ENCODE measurements around the gene GPR153. TPM values are rescaled to one million over a fixed set of nuclear protein-coding genes. Genes with fewer than 3 reads are reported as not detected.

Gene GPR153
- polyA plus RNA-seq, 1 of the 3 experiments (the other 2 are of a cell fraction): 6.6 TPM

DNA sequence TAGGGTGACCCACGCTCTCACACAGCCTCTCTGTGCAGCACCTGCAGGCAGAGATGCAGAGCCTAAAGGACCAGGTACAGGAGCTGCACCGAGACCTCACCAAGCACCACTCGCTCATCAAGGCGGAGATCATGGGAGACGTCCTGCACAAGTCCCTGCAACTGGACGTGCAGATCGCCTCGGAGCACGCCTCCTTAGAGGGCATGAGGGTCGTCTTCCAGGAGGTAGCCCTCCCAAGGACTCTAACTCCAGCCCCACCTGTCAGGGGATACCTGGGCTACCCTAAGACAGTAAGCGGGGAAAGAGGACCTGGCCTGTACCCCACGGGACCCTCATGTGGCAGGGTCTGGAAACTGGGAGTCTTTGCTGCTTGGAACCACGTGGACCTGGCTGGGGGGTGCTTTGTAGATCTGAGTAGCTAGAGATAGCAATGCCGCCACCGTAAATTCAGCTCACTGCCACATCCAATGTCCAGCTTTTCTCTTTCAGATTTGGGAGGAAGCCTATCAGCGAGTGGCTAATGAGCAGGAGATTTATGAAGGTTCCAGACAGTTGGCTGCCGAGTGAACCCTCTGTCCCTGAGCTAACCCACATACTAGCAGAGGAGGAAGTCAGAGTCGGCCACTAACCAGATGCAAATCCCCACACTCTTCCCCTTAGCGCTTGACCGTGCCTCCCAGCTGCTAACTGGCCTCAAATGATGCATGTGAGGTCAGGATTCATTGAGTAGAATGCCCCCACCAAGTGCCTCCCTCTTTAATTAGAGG, 48.5 kb downstream of the GPR153 start:
- H3K36me3 ChIP-seq (replicated peaks in 1 of 2; ENCODE audit: control insufficient read depth in 1 of 2, insufficient read depth in 2 of 2, low read length in 1 of 2): peaks cover 0 to 11% of the 10 kb centered on the region in 2 experiments
- no peak overlapping the region for H3K4me3 ChIP-seq (ENCODE audit: low read depth in 2 of 2, low read length in 1 of 2)
- H3K9me2 ChIP-seq: no peaks in the 10 kb centered on the region
- H3F3A ChIP-seq (replicated peaks; ENCODE audit: insufficient read depth): no peaks in the 10 kb centered on the region
- ChIA-PET CTCF (interaction anchor here (0.5 to 1.0 kb wide), 3 partner anchors 13 to 368 kb away, joined by 3 read pairs; no protein-coding TSS in a partner anchor), POLR2A (no interaction called here)
- 94% methylated on average over 3 of the region's 20 CpGs for WGBS (ENCODE audit: low lambda C conversion rate)
- no peak for TF ChIP-seq GABPA (IDR thresholded peaks at IDR 0.05; ENCODE audit: low read depth)
- TF ChIP-seq GATA2 (CRISPR knock-in tag; IDR thresholded peaks at IDR 0.05): no peak
- TF ChIP-seq MEF2A (IDR thresholded peaks at IDR 0.05; ENCODE audit: borderline replicate concordance, low read depth): no peak
- TF ChIP-seq, protein P1, sequence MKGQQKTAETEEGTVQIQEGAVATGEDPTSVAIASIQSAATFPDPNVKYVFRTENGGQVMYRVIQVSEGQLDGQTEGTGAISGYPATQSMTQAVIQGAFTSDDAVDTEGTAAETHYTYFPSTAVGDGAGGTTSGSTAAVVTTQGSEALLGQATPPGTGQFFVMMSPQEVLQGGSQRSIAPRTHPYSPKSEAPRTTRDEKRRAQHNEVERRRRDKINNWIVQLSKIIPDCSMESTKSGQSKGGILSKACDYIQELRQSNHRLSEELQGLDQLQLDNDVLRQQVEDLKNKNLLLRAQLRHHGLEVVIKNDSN (IDR thresholded peaks at IDR 0.05; ENCODE audit: borderline replicate concordance, low read depth): no peak
- TF ChIP-seq NRF1 (IDR thresholded peaks at IDR 0.05; ENCODE audit: low read depth, low read length): no peak
- no peak for TF ChIP-seq FOSL2 (IDR thresholded peaks at IDR 0.05; ENCODE audit: borderline replicate concordance, low read depth)
- TF ChIP-seq EZH2phosphoT487 (IDR thresholded peaks at IDR 0.05; ENCODE audit: borderline replicate concordance, low read depth): no peak
- no peak for TF ChIP-seq RAD21 (IDR thresholded peaks at IDR 0.05; ENCODE audit: low read length)
- TF ChIP-seq RCOR1 (IDR thresholded peaks at IDR 0.05; ENCODE audit: low read length): no peak
- no peak for TF ChIP-seq YY1 (IDR thresholded peaks at IDR 0.05; ENCODE audit: low read depth)
- TF ChIP-seq, protein P2, sequence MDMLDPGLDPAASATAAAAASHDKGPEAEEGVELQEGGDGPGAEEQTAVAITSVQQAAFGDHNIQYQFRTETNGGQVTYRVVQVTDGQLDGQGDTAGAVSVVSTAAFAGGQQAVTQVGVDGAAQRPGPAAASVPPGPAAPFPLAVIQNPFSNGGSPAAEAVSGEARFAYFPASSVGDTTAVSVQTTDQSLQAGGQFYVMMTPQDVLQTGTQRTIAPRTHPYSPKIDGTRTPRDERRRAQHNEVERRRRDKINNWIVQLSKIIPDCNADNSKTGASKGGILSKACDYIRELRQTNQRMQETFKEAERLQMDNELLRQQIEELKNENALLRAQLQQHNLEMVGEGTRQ (IDR thresholded peaks at IDR 0.05; ENCODE audit: borderline replicate concordance, low read depth, low read length): no peak
- H3K27ac ChIP-seq (ENCODE audit: low read depth in 2 of 2, low read length in 1 of 2): no peak overlapping the region
- H3K4me2 ChIP-seq: no peak overlapping the region
- H3K79me2 ChIP-seq (ENCODE audit: insufficient read depth): no peaks in the 10 kb centered on the region
- H2AFZ ChIP-seq (ENCODE audit: low read depth): no peak overlapping the region
- no peaks in the 10 kb centered on the region for H3K9me3 ChIP-seq
- H3K9ac ChIP-seq: no peak overlapping the region
- peaks cover 0 to 18% of the 10 kb centered on the region in 2 experiments; a peak in 1 of 4 replicates for H3K4me1 ChIP-seq (ENCODE audit: control insufficient read depth in 1 of 2, insufficient read depth in 2 of 2, low read depth in 1 of 2, low read length in 1 of 2)
- H4K20me1 ChIP-seq (ENCODE audit: insufficient read depth): no peaks in the 10 kb centered on the region
- no peaks in the 10 kb centered on the region for H3K27me3 ChIP-seq (ENCODE audit: insufficient read depth)
- no peak for DNase-seq

GRCh38 chr1:6211731-6212130, 49.2 kb downstream of the GPR153 start:
- Histone ChIP-seq H3K4me1 (ENCODE audit: control insufficient read depth in 1 of 2, insufficient read depth in 2 of 2, low read depth in 1 of 2, low read length in 1 of 2) (peaks cover 0 to 18% of the 10 kb centered on the region in 2 experiments; a peak in 1 of 4 replicates), H3K4me3 (ENCODE audit: low read depth in 2 of 2, low read length in 1 of 2) (no peak overlapping the region), H3K9me3 (no peaks in the 10 kb centered on the region), H4K20me1 (ENCODE audit: insufficient read depth) (no peaks in the 10 kb centered on the region), H3K36me3 (replicated peaks in 1 of 2; ENCODE audit: control insufficient read depth in 1 of 2, insufficient read depth in 2 of 2, low read length in 1 of 2) (peaks cover 0 to 11% of the 10 kb centered on the region in 2 experiments), H3K27ac (ENCODE audit: low read depth in 2 of 2, low read length in 1 of 2) (no peak overlapping the region), H3F3A (replicated peaks; ENCODE audit: insufficient read depth) (no peaks in the 10 kb centered on the region), H3K9ac (no peak overlapping the region), H3K4me2 (no peak overlapping the region), H3K9me2 (no peaks in the 10 kb centered on the region), H3K27me3 (ENCODE audit: insufficient read depth) (no peaks in the 10 kb centered on the region), H2AFZ (ENCODE audit: low read depth) (no peak overlapping the region), H3K79me2 (ENCODE audit: insufficient read depth) (no peaks in the 10 kb centered on the region)
- no peak for DNase-seq
- CTCF ChIA-PET: interaction anchor here (0.5 to 1.0 kb wide), 4 partner anchors 9 to 369 kb away, joined by 3 to 6 read pairs (median 3); no protein-coding TSS in a partner anchor
- POLR2A ChIA-PET: no interaction called here
- TF ChIP-seq, protein P3, sequence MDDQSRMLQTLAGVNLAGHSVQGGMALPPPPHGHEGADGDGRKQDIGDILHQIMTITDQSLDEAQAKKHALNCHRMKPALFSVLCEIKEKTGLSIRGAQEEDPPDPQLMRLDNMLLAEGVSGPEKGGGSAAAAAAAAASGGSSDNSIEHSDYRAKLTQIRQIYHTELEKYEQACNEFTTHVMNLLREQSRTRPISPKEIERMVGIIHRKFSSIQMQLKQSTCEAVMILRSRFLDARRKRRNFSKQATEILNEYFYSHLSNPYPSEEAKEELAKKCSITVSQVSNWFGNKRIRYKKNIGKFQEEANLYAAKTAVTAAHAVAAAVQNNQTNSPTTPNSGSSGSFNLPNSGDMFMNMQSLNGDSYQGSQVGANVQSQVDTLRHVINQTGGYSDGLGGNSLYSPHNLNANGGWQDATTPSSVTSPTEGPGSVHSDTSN (IDR thresholded peaks at IDR 0.05): no peak
- TF ChIP-seq CHD2 (IDR thresholded peaks at IDR 0.05; ENCODE audit: low read length, partially characterized antibody) (no peak), NRF1 (IDR thresholded peaks at IDR 0.05; ENCODE audit: low read depth, low read length) (no peak)
- WGBS (ENCODE audit: low lambda C conversion rate): 100% methylated on average over 3 of the region's 16 CpGs

All from SK-N-SH (cell line).